Measurements from ENCODE around the gene MYB. TPM values are rescaled to one million over a fixed set of nuclear protein-coding genes. Genes with fewer than 3 reads are reported as not detected.

Gene MYB
- polyA plus RNA-seq, 1 experiment: 0.06 TPM

DNA sequence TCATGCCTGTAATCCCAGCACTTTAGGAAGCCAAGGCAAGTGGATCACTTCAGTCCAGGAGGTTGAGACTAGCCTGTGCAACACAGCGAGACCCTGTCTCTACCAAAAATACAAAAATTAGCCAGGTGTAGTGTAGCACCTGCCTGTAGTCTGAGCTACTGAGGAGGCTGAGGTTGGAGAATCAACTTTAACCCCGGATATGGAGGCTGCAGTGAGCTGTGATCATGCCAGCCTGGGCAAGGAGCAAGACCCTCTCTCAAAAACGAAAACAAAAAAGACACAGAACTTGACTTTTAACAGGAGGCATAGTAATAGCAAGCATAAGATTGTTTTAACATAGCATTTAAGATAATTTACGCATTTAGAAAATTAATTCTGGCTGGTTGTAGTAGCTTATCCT, 32.5 kb downstream of the MYB start:
- Histone ChIP-seq H3K4me3 (ENCODE audit: low read depth, low read length) (no peak overlapping the region), H3K27me3 (ENCODE audit: control insufficient read depth, insufficient read depth, low read length) (no peaks in the 10 kb centered on the region), H3K36me3 (ENCODE audit: control insufficient read depth, insufficient read depth, low read length) (no peaks in the 10 kb centered on the region)
- TF ChIP-seq, protein P1, sequence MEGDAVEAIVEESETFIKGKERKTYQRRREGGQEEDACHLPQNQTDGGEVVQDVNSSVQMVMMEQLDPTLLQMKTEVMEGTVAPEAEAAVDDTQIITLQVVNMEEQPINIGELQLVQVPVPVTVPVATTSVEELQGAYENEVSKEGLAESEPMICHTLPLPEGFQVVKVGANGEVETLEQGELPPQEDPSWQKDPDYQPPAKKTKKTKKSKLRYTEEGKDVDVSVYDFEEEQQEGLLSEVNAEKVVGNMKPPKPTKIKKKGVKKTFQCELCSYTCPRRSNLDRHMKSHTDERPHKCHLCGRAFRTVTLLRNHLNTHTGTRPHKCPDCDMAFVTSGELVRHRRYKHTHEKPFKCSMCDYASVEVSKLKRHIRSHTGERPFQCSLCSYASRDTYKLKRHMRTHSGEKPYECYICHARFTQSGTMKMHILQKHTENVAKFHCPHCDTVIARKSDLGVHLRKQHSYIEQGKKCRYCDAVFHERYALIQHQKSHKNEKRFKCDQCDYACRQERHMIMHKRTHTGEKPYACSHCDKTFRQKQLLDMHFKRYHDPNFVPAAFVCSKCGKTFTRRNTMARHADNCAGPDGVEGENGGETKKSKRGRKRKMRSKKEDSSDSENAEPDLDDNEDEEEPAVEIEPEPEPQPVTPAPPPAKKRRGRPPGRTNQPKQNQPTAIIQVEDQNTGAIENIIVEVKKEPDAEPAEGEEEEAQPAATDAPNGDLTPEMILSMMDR (IDR thresholded peaks at IDR 0.05; ENCODE audit: insufficient read depth, low read depth, low read length): no peak
- ChIA-PET CTCF (no interaction called here), POLR2A (no interaction called here)
- DNase-seq (ENCODE audit: low read depth): no peak

DNA sequence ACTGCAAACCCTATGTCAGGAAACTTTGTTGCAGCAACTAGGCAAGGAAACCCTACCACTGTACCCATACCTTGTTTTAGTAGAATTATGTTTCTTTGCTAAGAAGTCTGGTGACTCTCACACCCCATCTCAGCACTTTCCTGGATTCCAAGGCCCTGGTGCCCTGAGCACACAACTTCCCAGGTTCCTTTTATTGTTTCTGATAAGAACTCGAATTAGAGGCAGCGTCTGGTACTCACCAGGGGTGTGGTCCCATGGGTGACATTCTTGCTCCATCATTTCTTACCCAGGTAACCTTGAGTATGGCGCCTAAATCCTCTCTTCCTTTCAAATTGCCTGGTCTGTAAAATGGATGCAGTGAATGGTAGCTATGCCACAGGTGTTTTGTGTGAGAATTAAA, 34.1 kb downstream of the MYB start:
- TF ChIP-seq, protein P1 (IDR thresholded peaks at IDR 0.05; ENCODE audit: insufficient read depth, low read depth, low read length): no peak
- POLR2A ChIA-PET: no interaction called here
- CTCF ChIA-PET: no interaction called here

DNA sequence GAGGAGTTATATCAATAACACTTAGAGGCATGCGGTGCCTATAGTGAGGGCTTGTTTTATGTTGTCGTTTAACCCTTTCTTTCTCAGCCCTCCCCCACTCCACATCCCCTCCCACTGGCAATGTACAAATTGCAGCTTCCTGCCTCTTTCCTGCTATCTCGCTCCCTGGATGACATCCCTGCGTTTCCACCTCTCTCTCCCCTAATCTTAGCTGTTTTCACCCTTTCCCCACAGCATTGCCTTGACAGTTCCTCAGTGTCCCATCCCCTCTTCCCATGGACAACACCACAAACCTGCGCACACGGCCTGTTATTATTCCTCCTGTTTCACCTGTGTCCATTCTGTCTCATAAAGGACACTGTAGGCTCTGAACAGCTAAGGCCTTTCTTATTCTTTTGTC, 34.5 kb downstream of the MYB start:
- POLR2A ChIA-PET: no interaction called here
- no peak for DNase-seq (ENCODE audit: low read depth)
- H3K27me3 ChIP-seq (ENCODE audit: control insufficient read depth, insufficient read depth, low read length): no peaks in the 10 kb centered on the region
- TF ChIP-seq, protein P1 (IDR thresholded peaks at IDR 0.05; ENCODE audit: insufficient read depth, low read depth, low read length): no peak
- CTCF ChIA-PET: no interaction called here
- no peaks in the 10 kb centered on the region for H3K36me3 ChIP-seq (ENCODE audit: control insufficient read depth, insufficient read depth, low read length)
- no peak overlapping the region for H3K4me3 ChIP-seq (ENCODE audit: low read depth, low read length)

More for the DNA sequence above, 34.1 kb downstream of the MYB start:
- H3K36me3 ChIP-seq (ENCODE audit: control insufficient read depth, insufficient read depth, low read length): no peaks in the 10 kb centered on the region
- H3K4me3 ChIP-seq (ENCODE audit: low read depth, low read length): no peak overlapping the region
- DNase-seq (ENCODE audit: low read depth): no peak
- no peaks in the 10 kb centered on the region for H3K27me3 ChIP-seq (ENCODE audit: control insufficient read depth, insufficient read depth, low read length)

DNA sequence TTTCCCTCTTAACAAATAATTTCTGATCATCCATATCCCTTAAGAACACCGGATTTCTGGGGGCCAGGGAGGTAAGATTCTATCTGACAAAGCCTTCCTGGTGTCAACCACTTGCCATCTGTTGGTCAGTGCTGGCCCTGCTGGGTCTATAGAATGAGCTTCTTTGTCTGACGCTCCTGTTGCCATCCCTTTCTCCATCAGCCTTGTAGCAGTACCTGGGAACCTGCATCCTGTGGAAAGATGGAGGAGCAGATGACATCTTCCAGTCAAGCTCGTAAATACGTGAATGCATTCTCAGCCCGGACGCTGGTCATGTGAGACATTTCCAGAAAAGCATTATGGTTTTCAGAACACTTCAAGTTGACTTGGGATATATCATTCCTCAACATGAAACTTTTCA, 36.6 kb downstream of the MYB start:
- no peak for DNase-seq (ENCODE audit: low read depth)
- H3K36me3 ChIP-seq (ENCODE audit: control insufficient read depth, insufficient read depth, low read length): no peaks in the 10 kb centered on the region
- TF ChIP-seq, protein P1 (IDR thresholded peaks at IDR 0.05; ENCODE audit: insufficient read depth, low read depth, low read length): no peak
- H3K4me3 ChIP-seq (ENCODE audit: low read depth, low read length): no peak overlapping the region
- no peaks in the 10 kb centered on the region for H3K27me3 ChIP-seq (ENCODE audit: control insufficient read depth, insufficient read depth, low read length)
- POLR2A ChIA-PET: no interaction called here
- CTCF ChIA-PET: no interaction called here

DNA sequence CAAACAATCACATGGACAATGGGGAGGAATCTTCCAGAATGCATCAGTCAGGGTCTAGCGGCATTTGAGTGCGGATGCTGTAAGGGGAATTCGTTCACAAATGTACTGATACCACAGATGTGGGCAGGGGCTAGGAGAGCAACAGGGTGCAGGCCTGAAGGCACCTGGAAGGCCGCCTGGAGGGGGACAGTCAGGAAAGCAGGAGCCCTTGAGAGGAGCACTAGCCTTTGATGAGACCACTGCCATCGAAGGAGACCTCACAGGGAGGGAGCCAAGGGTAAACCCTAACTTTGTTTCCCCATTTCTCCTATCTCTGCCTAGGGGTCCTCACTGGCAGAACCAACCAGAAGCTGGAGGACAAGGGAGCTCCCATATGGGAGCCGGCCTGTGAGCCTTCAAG, 38.2 kb downstream of the MYB start:
- ChIA-PET CTCF (no interaction called here), POLR2A (no interaction called here)
- no peak for DNase-seq (ENCODE audit: low read depth)
- H3K27me3 ChIP-seq (ENCODE audit: control insufficient read depth, insufficient read depth, low read length): no peaks in the 10 kb centered on the region
- H3K36me3 ChIP-seq (ENCODE audit: control insufficient read depth, insufficient read depth, low read length): no peaks in the 10 kb centered on the region
- H3K4me3 ChIP-seq (ENCODE audit: low read depth, low read length): no peak overlapping the region
- TF ChIP-seq, protein P1 (IDR thresholded peaks at IDR 0.05; ENCODE audit: insufficient read depth, low read depth, low read length): no peak

Data from BJ (cell line).